ENCODE results near the gene CYB5D1. TPM values are rescaled to one million over a fixed set of nuclear protein-coding genes. Genes with fewer than 3 reads are reported as not detected.

Gene CYB5D1
- total RNA-seq, 1 experiment from 2014 or later, result 18.0 TPM

DNA sequence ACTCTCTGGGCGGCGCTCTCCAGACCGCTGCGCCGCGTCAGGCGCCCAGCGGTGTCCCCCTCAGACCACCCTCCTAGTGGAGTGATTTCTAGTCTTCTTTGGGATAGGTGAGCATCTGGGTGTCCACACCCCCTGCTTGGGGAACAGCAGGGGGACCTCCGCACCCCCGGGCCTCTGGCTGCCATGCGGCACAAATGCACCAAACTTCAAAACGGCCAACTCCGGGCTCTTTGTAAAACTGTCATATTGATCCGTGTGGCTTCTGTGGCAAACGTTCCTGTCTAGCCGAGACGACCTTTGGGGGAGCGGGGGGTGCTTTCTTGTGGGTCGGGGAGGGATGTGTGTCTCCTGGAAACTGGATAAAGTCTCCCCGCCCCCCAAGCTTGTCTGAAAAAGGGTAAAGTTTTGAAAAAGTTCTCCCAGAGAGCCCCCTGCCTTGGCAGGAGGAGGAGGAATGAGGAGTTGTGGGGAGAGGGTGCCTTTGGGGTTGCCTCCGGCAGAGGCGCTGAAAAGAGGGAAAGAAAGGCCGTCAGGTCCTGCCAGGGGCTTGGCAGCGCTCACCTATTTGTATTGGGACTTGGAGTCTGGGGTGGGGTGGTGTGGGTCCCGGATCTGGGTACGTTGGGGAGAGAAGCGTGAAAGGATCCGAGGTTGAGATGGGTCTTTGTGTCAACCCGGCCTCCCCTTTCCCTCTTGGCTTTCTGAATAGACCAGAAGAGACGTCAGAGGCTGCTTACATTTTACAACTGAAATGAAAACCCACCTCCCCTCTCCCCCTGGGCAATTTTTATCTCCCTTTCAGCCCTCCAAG, 28.6 kb downstream of the CYB5D1 start:
- Mint-ChIP-seq H3K27me3 (ENCODE audit: low read depth) (no peaks in the 10 kb centered on the region; the same call in none of the 2 replicates), H3K27ac (peak overlapping the region in 1 of 3 experiments; percentile 18; a peak in 1 of 7 replicates), H3K4me3 (no peak overlapping the region), H3K36me3 (ENCODE audit: insufficient read depth in 1 of 3, low read depth in 3 of 3) (peaks cover 0 to 8% (median 0%) of the 10 kb centered on the region in 3 experiments; a peak in 2 of 7 replicates), H3K9me3 (no peaks in the 10 kb centered on the region), H3K4me1 (peaks cover 3 to 4% of the 10 kb centered on the region in 2 experiments)
- Histone ChIP-seq H3K79me2 (ENCODE audit: insufficient read depth, low read length) (no peaks in the 10 kb centered on the region), H3K79me1 (ENCODE audit: insufficient read depth, low read depth, low read length, poor library complexity, severe bottlenecking) (no peaks in the 10 kb centered on the region), H2AFZ (ENCODE audit: low read length) (no peak overlapping the region), H2BK20ac (ENCODE audit: low read depth, low read length, poor library complexity, severe bottlenecking) (no peak overlapping the region), H3T11ph (ENCODE audit: low read length) (no peak overlapping the region), H3K14ac (ENCODE audit: insufficient read depth, low read length) (no peak overlapping the region), H2BK120ac (ENCODE audit: low read depth, low read length, poor library complexity, severe bottlenecking) (no peak overlapping the region), H4K8ac (replicated peaks; ENCODE audit: insufficient read length, low read depth, low read length) (no peak overlapping the region), H2BK15ac (ENCODE audit: low read depth, low read length) (no peak overlapping the region), H3K4me2 (ENCODE audit: insufficient read depth, insufficient read length, low read length) (peak overlapping the region; percentile 82), H2BK12ac (ENCODE audit: insufficient read length, low read depth, low read length) (no peak overlapping the region), H4K91ac (ENCODE audit: insufficient read length, low read depth, low read length) (no peak overlapping the region), H3K4ac (ENCODE audit: low read depth, low read length) (no peak overlapping the region), H3K27ac (ENCODE audit: insufficient read length, low read depth, low read length) (no peak overlapping the region), H3K9ac (ENCODE audit: extremely low read depth, insufficient read length, low read length) (no peak overlapping the region), H3K56ac (ENCODE audit: insufficient read length, low read depth, low read length) (no peak overlapping the region), H4K5ac (ENCODE audit: insufficient read length, low read depth, low read length) (no peak overlapping the region), H2AK5ac (ENCODE audit: insufficient read length, low read length) (no peak overlapping the region), H4K20me1 (ENCODE audit: control insufficient read depth, insufficient read depth, insufficient read length) (no peaks in the 10 kb centered on the region), H3K18ac (ENCODE audit: insufficient read length, low read depth, low read length) (no peak overlapping the region), H3K9me3 (ENCODE audit: control insufficient read depth, low read depth, low read length) (no peaks in the 10 kb centered on the region), H3K23me2 (ENCODE audit: insufficient read length, low read depth, low read length, poor library complexity, severe bottlenecking) (peaks cover 28% of the 10 kb centered on the region), H3K4me1 (ENCODE audit: insufficient read depth, low read length) (no peaks in the 10 kb centered on the region), H3K27me3 (ENCODE audit: insufficient read depth, low read length) (no peaks in the 10 kb centered on the region; the same call in 1 of the 2 replicates), H2BK5ac (ENCODE audit: insufficient read length, low read length) (no peak overlapping the region), H3K23ac (ENCODE audit: insufficient read length, low read depth, low read length) (no peak overlapping the region)
- WGBS (ENCODE audit: extremely low coverage, insufficient read length, low lambda C conversion rate), result no CpG with 5 or more reads among the region's 30 CpGs
- DNase-seq, result peak; percentile 69
- TF ChIP-seq, protein P1, sequence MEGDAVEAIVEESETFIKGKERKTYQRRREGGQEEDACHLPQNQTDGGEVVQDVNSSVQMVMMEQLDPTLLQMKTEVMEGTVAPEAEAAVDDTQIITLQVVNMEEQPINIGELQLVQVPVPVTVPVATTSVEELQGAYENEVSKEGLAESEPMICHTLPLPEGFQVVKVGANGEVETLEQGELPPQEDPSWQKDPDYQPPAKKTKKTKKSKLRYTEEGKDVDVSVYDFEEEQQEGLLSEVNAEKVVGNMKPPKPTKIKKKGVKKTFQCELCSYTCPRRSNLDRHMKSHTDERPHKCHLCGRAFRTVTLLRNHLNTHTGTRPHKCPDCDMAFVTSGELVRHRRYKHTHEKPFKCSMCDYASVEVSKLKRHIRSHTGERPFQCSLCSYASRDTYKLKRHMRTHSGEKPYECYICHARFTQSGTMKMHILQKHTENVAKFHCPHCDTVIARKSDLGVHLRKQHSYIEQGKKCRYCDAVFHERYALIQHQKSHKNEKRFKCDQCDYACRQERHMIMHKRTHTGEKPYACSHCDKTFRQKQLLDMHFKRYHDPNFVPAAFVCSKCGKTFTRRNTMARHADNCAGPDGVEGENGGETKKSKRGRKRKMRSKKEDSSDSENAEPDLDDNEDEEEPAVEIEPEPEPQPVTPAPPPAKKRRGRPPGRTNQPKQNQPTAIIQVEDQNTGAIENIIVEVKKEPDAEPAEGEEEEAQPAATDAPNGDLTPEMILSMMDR (conservative IDR thresholded peaks at IDR 0.05), result 0 out of 3 replicates have a peak, but pooled peaks have one; percentile 14
